ENCODE measurements around the gene MUS81.
A peak's percentile ranks its signal among the peaks of the same experiment; 100 is the strongest.

Gene MUS81

GRCh38 chr11:65856689-65857499 is 3.3 kb upstream of the MUS81 start:
- Histone ChIP-seq H3K27me3 (ENCODE audit: low read length) (no peaks in the 10 kb centered on the region), H4K20me1 (ENCODE audit: low read depth, low read length) (peaks cover 16% of the 10 kb centered on the region), H2AFZ (ENCODE audit: low read depth, low read length, severe bottlenecking) (no peak overlapping the region), H3K4me2 (ENCODE audit: low read depth, low read length, poor library complexity, severe bottlenecking) (peak overlapping the region; percentile 86), H3K4me3 (ENCODE audit: insufficient read depth, low read length, poor library complexity, severe bottlenecking) (peak overlapping the region; percentile 66), H3K36me3 (ENCODE audit: low read length) (peaks cover 24% of the 10 kb centered on the region), H3K9me2 (replicated peaks; ENCODE audit: insufficient read depth, low read length) (no peaks in the 10 kb centered on the region), H3K9ac (ENCODE audit: low read length) (peak overlapping the region; percentile 97), H3K27ac (ENCODE audit: low read depth, low read length) (peak overlapping the region; percentile 90), H3F3A (ENCODE audit: insufficient read depth) (peaks cover 34% of the 10 kb centered on the region), H3K79me2 (ENCODE audit: insufficient read depth, low read length) (peaks cover 41% of the 10 kb centered on the region), H3K9me3 (ENCODE audit: insufficient read depth, low read length) (no peaks in the 10 kb centered on the region)
- TF ChIP-seq EZH2phosphoT487 (conservative IDR thresholded peaks at IDR 0.05; ENCODE audit: low read length) = no peak
- no peak for TF ChIP-seq CTCF (IDR thresholded peaks at IDR 0.05; ENCODE audit: insufficient read depth, low read length, poor library complexity, severe bottlenecking)

- Histone ChIP-seq H3K9me3 (ENCODE audit: insufficient read depth, low read length) (no peaks in the 10 kb centered on the region), H3K9me2 (replicated peaks; ENCODE audit: insufficient read depth, low read length) (no peaks in the 10 kb centered on the region), H2AFZ (ENCODE audit: low read depth, low read length, severe bottlenecking) (no peak overlapping the region), H3K27ac (ENCODE audit: low read depth, low read length) (peak overlapping the region; percentile 90), H3K4me2 (ENCODE audit: low read depth, low read length, poor library complexity, severe bottlenecking) (peak overlapping the region; percentile 86), H3K79me2 (ENCODE audit: insufficient read depth, low read length) (peaks cover 45% of the 10 kb centered on the region), H3F3A (ENCODE audit: insufficient read depth) (peaks cover 29% of the 10 kb centered on the region), H3K9ac (ENCODE audit: low read length) (peak overlapping the region; percentile 97), H4K20me1 (ENCODE audit: low read depth, low read length) (peaks cover 16% of the 10 kb centered on the region), H3K27me3 (ENCODE audit: low read length) (no peaks in the 10 kb centered on the region), H3K36me3 (ENCODE audit: low read length) (peaks cover 24% of the 10 kb centered on the region), H3K4me3 (ENCODE audit: insufficient read depth, low read length, poor library complexity, severe bottlenecking) (peak overlapping the region; percentile 66)
- TF ChIP-seq EZH2phosphoT487 (conservative IDR thresholded peaks at IDR 0.05; ENCODE audit: low read length) (no peak), CTCF (IDR thresholded peaks at IDR 0.05; ENCODE audit: insufficient read depth, low read length, poor library complexity, severe bottlenecking) (no peak)
These were observed 2.8 kb upstream of the MUS81 start for GRCh38 chr11:65857500-65857852.

- peak within 1 kb of the TSS; percentile 66 for H3K4me3 ChIP-seq (ENCODE audit: insufficient read depth, low read length, poor library complexity, severe bottlenecking)
- peaks cover 16% of the 10 kb centered on the region for H4K20me1 ChIP-seq (ENCODE audit: low read depth, low read length)
- H3K27me3 ChIP-seq (ENCODE audit: low read length) = no peaks in the 10 kb centered on the region
- peaks cover 45% of the 10 kb centered on the region for H3K79me2 ChIP-seq (ENCODE audit: insufficient read depth, low read length)
- no peak for TF ChIP-seq CTCF (IDR thresholded peaks at IDR 0.05; ENCODE audit: insufficient read depth, low read length, poor library complexity, severe bottlenecking)
- TF ChIP-seq EZH2phosphoT487 (conservative IDR thresholded peaks at IDR 0.05; ENCODE audit: low read length) = no peak
- peaks cover 27% of the 10 kb centered on the region for H3F3A ChIP-seq (ENCODE audit: insufficient read depth)
- peak within 1 kb of the TSS; percentile 90 for H3K27ac ChIP-seq (ENCODE audit: low read depth, low read length)
- H3K9me2 ChIP-seq (replicated peaks; ENCODE audit: insufficient read depth, low read length) = no peaks in the 10 kb centered on the region
- H3K4me2 ChIP-seq (ENCODE audit: low read depth, low read length, poor library complexity, severe bottlenecking) = peak within 1 kb of the TSS; percentile 94
- H2AFZ ChIP-seq (ENCODE audit: low read depth, low read length, severe bottlenecking) = peak within 1 kb of the TSS; percentile 42
- peak within 1 kb of the TSS; percentile 97 for H3K9ac ChIP-seq (ENCODE audit: low read length)
- peaks cover 24% of the 10 kb centered on the region for H3K36me3 ChIP-seq (ENCODE audit: low read length)
- no peaks in the 10 kb centered on the region for H3K9me3 ChIP-seq (ENCODE audit: insufficient read depth, low read length)
These were observed 2.2 kb upstream of the MUS81 start, which contains the start of gene CFL1 for GRCh38 chr11:65857853-65858680. Gene CFL1, minus strand, starts transcription at chr11:65858180. Its CDS starts 81 bp downstream, at chr11:65858099.
